GM19372 (cell line): Measurements from ENCODE around the gene LAMTOR4.

Experiments used
- ATAC-seq: cut with Tn5 transposase; IDR thresholded peaks from one replicate; pipeline ENCODE4 v1.9.1; 2021; ENCODE audit warnings: mild to moderate bottlenecking, low read depth, moderate library complexity; ENCODE audit not compliant: unreplicated experiment

LAMTOR4 gene

DNA sequence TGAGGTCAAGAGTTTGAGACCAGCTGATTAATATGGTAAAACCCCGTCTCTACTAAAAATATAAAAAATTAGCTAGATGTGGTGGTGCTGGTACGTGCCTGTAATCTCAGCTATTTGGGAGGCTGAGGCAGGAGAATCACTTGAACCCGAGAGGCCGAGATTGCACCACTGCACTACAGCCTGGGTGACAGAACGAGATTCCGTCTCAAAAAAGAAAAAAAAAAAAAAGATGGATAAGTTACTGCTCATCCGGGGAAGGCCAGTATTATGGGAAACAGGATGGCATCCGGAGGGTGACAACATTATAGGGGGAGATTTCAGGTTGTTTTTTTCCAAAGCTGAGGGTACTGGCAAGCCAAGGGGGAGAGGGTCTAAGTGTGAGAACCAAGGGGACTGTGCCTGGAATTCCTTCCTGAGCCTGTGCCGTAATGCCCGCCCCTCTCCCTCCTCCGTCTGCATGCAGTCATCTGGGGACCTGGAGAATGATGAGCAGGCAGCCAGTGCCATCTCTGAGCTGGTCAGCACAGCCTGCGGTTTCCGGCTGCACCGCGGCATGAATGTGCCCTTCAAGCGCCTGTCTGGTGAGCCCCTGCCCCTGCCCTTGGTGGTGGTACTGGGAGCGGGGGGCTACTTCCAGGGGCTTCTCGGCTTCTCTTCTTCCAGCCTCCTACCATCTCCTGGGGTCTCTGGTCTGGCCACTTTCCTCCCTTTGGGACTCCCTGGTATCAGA, 4.4 kb downstream of the LAMTOR4 start:
- ATAC-seq, result no peak

DNA sequence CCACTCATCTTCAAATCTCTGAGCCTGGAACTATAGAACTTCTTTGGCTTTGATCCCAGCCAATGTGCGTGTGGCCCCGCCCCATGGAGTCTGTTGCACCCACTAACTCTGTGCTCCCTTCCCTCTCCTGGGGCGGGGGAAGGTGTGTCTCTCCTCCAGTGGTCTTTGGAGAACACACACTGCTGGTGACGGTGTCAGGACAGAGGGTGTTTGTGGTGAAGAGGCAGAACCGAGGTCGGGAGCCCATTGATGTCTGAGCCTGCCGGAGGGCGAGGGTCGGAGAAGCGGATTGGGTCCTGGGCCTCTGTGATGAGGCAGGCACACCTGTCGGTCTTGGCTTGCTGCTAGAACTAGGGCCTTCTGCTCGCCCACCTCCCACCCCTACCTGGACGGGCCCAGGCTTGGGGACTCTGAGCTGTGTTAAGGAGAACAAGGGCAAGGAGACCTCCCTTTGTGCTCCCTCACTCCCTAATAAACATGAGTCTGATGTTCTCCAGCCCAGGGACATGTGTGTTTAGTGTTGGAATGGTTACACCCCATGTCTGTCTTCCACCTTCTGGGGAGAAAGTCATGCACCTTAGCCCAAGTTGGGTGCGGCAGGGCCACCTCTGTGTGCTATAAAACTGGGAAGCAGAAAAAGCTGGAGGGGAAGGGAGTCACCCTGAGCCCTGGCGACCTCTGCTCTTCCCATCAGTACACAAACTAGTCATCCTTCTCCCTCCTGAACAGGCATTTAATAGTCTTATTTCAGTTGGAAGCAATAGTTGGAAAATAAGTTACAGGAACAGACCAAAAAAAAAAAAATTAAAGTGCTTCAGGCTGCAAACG, 5.2 kb downstream of the LAMTOR4 start:
- ATAC-seq, result no peak

DNA sequence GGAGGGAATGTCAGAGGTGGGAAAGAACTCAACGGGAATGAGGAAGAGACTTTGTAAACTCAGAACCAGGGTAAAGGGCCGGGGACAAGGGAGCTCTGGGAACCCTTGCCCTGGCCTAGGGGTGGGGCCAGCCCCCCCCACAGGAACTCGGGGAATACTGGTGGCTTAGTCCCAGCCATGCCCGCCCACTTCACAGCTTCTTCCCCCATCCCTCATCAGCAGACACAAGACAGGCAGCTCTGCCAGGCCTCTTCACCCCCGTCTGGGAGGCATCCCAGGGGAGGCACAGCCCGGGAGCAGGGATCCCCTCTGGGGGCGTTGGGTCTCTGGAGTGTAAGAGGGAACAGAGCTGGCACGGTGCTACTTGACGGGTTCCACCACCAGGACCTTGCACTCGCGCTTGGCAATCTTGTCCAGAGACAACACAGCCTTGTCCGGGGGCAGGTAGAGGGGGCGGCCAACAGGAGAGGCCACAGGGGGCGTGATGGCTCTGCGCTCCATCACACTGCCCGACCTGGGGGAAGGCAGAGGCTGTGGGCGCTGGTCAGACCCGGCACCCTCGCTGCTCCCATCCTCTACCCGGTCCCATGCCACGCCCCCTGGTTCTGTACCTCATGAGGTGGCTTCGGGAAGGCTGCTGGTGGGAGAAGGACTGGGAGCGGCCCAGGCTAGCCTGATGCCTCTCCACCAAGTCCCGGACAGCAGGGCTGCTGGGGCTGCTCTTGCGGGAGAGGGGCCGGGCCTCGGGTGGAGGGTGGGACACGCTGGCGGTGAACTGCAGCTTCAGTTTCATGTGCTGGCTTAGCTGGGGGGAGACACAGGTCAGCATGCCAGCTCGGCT, 6.2 kb downstream of the LAMTOR4 start:
- no peak for ATAC-seq

DNA sequence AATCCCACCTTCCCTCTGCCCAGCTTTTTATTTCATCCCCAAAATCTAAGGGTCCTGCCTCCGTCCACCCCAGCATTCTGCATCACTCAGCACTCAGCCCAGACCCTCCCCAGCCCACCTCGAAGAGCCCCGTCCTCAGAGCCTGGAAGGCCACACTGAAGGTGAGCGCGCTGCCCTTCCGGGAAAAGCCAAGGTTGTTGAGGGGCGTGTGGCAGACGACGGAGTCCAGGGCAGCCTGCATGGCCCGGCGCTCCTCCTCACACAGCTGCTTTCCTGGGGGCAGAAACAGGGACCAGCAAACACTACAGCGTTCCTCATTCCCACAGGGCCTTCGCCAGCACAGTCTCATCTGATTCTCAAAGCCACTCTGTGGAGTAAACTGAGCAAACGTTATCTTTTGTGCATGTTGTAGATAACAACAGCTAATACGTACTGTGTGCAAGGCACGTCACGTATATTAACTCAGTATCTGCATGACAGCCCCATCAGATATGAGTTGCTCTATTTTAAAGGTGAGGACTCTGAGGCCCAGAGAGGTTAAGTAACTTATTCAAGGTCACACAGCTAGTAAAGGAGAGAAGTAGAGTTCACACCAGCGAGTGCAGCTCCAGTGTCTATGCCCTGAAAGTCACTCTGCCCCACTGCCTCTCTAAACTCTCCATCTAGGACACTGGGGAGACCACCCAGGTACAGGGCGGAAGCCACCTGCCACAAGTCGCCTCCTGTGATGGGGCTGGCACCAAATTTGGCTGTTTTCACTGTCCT, 7.0 kb downstream of the LAMTOR4 start:
- no peak for ATAC-seq

DNA sequence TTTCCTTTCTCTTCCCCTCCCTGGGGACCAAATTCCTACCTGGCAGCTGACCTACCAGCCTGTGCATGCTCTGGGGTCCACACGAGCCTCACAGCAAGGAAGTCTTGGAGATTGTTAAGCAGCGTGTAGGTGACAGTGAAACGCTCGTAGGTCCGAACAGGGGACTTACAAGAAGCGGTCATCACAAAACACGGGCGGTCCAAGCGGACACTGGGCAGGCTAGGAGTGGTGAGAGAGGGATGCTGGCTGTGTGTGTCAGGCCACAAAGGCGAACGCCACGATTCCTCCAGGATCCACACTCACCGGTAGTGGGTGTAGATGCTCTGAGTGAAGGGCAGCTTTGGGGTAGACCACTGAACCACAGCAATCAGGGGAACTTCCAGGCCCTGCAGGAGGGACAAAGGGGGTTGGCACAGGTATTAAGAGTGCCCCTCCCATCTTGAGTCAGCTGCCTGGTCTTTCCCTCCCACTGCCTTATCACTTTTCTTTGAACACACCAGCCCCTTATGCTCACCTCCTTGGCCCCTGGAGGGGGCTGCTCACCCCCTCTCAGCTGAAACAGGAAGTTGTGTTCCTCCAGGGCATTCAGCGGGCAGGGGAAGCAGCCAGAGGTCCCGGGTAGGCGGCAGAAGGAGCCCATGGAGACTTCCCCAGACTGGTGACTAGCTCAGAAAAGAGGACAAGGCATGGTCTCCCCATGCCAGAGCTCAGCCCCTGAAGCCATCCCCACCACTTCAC, 7.8 kb downstream of the LAMTOR4 start:
- ATAC-seq, result no peak

DNA sequence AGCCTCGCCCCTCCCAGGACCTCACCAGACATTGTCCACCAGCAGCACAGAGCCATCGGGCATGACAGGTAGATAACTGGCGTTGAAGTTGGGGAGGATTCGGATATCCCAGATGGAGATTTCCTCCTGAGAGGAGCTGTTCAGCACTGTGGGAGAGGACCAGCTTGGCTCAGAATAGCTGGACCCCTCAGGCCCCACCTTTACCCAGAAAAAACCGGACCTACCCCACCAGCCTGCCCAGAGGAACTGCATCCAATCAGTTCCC, 8.3 kb downstream of the LAMTOR4 start:
- ATAC-seq, result no peak

DNA sequence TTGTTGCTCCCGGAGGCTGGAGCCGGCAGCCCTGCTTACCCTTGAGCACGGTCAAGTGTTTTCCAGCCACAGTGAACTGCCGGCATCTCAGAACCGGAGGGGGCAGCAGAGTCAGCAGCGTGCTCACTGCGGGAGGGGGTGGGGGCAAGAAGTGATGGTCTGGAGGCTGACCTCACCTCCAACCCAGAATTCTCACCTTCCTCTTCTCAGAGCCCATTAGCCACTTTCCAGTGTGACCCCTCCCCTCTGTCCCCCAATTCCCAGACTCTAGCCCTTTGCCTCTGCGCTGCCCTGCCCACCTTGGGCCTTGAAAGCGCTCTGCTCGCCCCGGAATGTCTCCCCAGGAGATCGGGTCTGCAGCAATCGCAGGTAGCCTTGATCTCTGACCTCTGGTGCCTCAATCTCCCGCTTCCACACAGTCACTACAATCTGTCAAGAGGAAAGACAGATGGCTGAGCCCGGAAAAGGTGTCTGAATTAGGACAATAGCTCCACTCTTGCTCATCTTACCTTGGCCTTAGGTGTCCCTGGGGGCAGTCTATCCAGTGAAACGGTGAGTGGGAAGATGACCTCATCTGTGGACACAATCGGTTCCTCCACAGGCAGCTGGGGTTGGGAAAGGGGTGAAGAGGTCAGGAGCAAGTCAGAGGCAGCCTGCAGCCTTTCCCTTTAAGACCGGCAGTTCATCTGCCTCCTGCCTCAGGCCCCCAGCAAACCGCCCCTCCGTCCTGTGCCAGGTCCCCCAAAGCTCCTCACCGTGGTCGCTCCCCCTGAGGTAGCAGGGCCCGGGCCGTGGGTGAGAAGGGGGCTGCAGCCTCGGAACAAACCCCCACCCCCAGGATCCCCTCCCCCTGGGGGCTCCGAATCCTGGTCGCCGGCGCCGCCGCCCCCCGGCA, 8.9 kb downstream of the LAMTOR4 start:
- ATAC-seq, result no peak

DNA sequence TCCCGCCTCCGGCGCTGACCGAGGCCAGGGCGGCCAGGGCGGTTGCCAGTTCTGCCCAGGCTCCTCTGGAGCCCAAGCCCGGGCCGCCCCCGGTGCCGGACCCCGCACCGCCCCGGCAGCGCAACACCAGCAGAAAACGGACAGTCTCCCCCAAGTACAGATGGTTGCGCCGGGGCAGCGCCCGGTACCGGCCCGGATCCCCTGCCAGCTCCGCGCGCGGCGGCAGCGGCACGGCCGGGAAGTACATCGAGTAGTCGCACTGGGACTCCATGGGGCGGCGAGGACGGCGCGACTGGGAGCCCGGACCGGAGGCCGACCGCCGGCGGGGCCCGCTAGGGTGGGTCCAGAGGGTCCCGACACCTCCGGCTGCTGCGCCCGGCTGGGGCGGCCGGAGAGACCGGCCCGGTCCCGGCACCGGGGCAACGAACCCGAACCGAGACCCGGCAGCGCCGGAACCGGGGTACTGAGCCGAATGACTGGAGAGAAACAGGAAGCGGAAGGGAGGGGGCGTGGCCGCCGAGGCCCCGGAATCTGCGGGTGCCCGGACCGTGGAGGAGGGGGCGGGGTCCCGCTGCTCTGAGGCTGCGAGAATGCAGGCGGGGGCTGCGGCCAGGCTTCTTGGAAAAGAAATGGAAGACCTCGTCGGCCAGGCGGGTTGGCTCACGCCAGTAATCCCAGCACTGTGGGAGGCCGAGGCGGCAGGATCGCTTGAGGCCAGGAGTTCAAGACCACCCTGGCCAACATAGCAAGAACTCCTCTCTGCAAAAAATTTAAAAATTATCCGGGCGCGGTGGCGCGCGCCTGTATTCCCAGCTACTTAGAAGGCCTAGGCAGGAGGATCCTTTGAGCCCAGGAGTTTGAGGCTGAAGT, 9.7 kb downstream of the LAMTOR4 start, which contains the start of gene TRAPPC14:
TSS of gene TRAPPC14 (minus strand) at position 495 of the 870 bp plus-strand sequence. CDS start at position 271, 224 bp downstream.
- ATAC-seq, result peak; percentile 85

DNA sequence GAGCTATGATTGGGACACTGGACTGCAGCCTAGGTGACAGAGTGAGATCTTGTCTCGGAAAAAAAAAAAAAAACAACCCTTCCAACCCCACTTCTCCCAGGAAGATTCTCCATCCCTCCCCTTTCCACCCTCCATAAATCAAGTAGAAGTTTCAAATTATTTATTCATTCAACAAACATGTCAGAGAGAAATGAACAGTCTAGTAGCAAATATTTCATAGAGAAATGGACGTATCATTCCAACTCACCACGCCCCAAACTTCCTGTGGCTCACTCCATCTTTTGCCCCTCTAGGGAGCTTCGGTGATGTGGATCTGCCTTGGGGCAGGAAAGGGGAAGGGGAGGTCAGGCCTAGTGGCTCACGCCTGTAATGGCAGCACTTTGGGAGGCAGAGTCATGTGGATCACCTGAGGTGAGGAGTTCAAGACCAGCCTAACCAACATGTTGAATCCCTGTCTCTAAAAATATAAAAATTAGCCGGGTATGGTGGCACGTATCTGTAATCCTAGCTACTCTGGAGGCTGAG, 10.4 kb downstream of the LAMTOR4 start:
- ATAC-seq, result no peak

DNA sequence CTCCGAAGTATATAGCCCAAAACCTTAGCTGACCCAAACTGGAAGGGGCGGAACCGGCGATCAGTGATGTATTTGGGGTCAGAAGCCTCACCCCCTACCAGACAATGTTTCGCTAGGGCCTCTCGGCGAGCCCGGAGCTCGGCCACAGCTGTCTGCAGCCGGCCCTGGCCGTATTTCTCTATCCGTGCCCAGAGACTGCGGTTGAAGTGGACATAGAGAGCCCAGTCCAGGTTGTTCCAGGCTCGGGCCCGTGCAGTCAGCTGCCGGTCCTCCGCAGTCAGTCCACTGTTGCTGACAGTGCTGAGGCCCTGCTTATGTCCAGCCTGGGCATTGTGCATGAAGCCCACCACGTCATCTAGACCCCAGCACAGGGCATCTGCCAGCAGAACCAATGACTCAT, 11.3 kb downstream of the LAMTOR4 start:
- no peak for ATAC-seq

DNA sequence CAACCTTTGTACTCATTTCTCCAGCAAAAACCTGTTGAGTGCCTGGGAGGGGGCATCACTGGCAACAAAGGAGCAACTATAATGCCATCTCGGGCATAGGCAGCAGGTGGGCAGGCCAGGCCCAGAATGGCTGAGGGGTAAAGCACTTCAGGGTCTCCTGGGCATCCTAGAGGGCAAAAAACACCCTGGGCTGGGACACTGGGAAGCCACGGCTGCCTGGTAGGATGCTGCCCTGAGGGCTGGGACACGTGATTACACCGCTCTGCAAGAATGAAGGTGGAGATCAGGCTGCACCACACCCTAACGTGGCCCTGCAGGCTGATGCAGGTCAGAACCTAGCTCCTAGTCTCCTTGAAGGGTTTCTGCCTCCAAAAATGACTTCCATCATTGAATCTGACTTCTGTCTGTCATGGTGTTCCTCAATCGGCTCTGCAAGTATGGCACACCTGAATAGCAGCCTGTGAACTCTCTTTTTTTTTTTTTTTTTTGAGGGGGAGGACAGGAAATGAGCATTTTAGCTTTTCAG, 14.4 kb downstream of the LAMTOR4 start:
- ATAC-seq, result no peak

DNA sequence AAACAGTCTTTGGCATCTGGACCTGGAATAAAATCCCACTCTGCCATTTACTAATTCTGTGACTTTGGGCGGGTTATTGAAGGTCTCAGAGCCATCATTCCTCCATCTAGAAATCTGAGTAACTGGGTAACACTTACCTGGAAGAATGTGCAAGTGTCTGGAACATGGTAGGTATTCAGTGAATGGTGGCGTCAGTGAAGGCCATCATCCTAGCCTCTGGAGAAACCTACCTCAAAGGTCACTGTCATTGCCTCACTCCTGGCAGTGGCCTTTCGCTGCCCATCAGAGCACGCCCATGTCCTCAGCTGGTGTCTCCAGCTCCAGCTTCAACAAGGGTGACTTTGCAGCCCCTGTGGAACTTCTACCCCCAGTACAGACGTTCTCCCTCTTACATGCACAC, 15.2 kb downstream of the LAMTOR4 start:
- ATAC-seq, result no peak

DNA sequence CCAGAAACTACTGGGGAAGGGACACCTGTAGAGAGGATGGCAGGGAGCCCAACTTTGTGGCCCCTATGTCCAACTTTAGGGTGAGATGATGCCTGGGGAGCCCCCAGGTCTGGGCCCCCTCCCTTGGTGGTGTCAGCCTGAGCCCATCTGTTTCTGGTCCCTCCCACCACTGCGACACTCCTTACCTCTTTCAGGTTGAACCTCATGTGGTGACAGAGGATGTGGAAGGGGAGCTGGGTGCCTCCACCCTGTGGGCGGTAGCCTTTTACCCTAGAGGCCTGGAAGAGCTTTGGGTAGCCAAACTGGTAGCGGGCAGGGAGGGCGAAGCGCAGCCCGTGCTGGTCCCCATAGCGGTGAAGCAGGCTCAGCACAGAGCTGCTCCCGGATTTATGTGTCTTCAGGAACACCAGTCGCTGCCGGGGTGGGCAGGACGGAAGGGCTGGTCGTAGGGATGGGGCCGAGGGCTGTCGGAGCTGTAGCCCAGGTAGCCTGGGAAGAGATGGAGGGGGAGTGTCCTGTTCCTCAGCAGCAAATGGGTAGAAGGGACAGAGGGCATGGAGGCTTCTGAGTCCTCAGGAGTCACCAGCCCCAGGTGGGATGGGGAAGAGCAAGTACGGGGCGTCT, 17.7 kb downstream of the LAMTOR4 start:
- ATAC-seq, result no peak

DNA sequence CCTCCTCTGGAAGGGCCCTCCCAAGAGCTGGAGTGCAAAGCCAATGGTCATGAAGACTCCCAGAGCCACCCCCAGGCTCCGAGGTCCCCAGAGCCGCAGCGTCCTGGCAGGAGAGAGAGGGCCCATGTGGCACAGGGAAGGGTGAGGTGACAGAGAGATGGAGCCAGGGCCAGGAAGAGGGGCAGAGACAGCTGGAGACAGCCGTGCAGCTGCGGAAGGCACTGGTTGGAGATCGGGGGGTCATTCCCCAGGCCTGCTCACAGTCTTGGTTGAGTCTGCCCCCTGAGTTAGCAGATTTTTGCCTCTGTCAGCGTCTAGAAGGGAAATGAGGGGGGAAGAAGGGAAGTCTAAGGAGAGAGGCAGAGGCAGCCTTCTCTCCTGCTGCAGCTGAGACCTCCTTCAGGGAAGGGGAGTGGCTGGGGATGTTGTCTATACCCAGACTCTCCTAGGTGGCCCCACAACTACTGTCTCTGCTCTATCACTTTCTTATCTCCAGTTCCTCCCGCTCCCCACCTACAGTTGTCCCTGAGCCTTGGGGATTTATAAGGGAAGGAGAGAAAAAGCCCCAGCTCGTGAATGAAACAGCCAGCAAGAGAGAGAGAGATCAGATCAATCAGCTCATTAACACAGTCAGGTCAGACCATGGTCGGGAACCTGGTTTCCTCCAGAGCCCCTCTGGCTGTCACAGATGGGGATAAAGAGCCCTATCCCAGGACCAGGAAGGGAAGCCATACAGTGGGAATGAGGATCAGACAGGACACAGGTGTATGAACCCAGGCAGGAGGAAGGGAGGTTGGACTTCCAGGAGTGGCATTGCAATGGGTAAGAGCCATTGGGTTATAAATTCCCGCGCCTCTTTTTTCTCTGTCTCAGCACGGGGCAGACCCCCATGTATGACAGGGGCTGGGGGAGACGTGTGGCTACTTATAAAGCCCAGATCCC, 18.5 kb downstream of the LAMTOR4 start:
- no peak for ATAC-seq

DNA sequence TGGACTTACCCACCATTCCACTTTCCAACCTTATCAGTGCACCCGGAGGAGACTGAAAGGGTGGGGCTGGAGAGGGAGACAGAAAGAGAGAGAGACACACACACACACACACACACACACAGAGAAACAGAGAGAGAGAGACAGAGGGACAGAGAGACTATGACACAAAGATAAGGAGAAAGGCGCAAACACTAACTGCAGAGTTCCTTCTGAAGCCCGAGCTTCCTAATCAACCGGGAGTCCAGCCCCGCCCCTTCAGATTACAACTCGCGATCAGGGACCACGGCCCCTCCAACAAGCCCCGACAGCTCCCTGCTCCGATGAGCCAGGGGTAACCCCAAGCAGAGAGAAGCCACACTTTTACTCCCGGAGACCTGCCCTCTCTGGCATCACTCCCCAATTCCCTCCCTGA, 19.2 kb downstream of the LAMTOR4 start:
- no peak for ATAC-seq
